CD4-positive, alpha-beta T cell treated with Interleukin-4 for 1 hour (primary cell): Measurements from ENCODE around the gene ENO3.
A peak's percentile ranks its signal among the peaks of the same experiment; 100 is the strongest.

Source experiments
- DNase-seq, 2 donors: peaks; one replicate each; pipeline ENCODE4 v3.0.0-alpha.2; 2020 to 2022

Gene ENO3

DNA sequence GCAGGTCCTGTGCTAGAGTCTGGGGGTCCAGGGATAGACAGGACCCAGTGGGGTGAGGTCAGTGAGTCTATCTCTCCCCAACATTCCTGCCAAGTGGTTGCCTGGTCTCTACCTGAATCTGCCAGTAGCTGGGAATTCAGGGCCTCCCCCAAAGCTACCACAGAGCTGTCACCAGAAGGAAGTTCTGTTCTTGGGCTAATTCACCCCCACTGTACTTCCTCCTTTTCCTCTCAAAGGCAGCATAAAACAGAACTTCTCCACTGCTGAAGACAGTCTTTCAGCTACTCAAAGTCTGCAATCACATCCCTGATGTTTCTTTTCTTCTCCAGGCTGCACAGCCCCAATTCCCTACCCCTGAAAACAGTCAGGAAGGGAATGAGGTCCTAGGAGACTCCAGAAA, 27.8 kb downstream of the ENO3 start:
- no peak for DNase-seq

DNA sequence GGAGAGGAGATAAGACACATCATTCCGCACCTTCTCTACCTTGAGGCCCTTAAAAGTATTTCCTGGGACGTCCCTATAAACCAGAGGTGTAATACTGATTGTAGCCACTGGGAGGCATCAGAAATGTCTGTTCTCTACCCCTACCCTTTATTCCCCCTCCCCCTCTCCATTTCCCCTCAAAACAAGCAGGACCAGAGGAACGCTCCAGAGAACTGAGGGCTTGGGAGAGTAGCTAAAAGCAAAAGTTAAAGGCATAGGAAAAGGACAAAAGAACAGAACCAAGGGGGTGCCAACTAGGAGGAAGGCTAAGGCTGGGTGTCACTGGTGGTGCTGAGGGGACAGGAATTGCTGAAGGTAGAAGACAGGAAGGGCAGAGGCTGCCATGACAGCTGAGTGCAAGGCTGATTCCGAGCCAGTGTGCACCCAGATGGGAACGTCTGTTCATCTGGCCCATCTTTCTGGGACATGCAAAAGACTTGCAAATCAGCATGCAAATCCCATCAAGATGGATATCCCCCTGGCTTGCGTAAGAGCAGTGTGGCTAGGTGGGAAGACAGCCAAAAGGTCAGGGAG, 29.8 kb downstream of the ENO3 start:
- DNase-seq: peak; percentile 29 to 78

DNA sequence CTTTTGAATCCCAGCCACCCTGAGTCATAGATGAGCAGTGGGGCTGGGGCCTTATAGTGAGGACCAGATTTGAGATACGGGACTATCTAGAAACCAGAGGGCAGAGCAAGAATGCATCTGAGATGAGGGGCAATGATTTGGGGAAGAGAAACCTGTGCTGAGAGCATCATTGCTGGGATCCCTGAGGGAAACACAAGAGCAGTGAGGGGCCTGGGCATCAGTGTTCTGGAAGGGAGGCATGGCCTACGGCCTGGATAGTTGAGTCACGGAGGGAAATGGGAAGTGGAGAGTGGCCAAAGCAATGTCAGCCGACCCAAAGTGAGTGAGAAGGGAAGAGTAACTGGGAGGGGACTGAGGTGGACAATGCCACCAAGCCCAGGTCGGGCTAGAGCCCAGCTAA, 31.4 kb downstream of the ENO3 start:
- no peak for DNase-seq

DNA sequence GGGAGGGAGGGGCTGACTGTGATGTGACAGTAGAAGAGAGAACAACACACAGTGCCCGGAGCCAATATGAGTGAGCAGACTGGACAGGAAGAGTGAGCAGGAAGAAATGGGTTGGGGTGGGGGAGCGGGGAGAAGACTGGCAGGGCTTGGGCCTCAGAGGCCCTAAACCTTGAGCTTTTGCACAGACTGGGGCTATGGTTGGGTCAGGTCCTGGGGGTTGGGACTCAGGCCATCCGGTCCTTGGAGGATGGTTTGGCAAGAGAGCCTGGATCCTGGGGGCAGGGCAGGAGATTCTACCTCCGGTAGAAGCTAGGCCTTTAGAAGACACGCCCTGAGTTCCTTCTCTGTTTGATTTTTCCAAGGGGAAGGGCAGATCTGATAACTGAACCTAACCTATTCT, 35.5 kb downstream of the ENO3 start:
- DNase-seq: no peak

DNA sequence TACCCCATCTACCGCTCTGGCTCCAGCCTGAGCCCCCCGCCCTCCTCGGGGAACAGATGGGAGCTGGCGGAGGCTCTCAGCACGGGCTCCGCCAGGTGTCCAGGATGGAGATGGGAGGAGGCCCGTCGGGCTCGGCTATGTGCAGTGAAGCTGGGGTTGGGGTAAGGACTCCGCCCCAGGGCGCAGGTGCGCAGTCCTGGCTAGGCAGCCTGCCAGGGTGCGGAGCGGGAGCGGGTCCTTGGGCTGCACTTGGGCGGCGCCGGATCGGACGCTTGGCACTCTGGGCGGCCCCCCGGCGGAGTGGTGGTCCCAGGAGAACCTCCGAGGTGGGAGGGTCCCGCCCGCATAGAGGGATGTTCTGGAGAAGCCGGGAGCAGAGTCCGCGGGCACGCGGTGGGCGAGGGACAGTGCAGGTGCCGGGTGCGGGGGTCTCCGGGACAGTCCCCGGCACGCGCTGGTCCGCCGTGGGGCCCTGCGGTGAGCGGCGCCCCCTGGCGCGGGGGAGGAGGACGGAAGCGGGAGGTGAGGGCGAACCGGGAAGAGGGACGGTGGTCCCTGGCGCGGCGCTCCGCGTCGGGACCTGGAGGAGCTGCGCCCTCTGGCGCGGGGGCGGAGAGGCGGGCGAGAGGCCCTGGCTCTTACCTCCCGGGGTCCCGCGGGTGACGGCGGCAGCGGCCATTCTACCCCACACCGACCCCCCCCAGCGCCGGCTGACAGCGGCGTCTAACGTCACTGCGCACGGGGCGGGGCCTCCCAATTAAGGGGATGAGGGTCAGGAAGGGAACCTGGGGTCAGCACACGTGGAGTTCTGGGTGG, 36.2 kb downstream of the ENO3 start, which contains the start of gene CAMTA2:
TSS of gene CAMTA2 (minus strand) at position 725 of the 816 bp plus-strand sequence. CDS start 1,453 bp downstream, outside the sequence.
- peak; percentile 85 to 87 for DNase-seq

DNA sequence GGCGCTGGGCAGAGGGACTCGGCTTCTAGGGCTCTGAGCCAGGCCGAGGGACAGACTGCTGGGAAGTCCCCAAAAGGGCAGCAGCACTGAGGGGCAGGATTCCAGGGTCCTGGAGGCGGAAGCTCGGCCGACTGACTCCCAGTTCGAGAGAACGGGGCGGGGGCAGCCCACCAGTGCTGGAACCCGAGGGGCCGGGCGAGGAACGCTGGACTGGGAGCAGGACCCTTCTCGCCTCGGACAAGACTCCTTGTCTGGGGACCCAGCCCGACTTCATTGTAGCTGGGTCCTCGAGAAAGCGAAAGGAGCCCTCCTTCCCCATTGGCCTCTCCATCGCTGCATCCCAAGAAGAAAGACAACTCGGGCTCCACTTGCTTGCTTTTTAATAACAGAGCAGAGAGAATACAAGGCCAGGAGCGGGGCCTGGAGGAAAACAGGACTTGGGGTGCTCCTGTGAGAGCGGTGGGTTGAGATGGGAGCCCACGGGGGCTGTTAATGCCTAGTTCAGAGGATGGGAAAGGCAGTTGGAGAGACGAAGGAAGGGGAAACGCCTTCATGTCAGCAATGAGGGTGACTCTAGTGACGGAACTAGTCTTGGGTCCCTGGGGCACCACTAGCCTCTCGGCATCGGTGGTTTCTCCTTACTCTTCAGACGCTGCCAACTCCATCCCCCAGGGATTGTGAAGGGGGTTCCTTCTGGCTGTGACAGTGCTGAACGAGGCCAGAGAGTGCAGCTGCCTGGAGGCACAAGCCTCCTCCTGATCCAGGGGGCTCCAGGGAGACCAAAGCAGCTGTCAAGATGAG, 37.0 kb downstream of the ENO3 start:
- DNase-seq: no peak

DNA sequence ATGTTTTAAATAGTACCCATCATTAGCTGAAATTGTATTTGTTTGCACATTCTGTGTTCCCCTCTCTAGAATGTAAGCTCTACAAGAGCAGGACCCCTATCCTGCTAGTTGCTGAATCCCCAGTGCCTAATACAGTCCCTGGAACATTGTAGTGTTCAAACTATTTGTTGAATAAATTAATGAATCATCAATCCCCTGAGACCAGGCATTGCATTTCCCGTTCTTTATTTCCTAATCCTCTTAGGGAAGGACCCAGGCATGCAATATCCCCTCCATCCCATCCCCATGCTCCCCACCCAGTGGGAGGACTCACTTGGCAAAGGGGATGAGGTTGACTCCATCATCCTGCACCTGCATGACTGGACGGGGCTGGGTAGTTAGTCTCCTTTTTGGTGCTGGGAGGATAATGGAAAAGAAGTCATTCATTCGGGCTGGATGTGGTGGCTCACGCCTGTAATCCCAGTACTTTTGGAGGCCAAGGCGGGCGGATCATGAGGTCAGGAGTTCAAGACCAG, 43.2 kb downstream of the ENO3 start:
- no peak for DNase-seq

DNA sequence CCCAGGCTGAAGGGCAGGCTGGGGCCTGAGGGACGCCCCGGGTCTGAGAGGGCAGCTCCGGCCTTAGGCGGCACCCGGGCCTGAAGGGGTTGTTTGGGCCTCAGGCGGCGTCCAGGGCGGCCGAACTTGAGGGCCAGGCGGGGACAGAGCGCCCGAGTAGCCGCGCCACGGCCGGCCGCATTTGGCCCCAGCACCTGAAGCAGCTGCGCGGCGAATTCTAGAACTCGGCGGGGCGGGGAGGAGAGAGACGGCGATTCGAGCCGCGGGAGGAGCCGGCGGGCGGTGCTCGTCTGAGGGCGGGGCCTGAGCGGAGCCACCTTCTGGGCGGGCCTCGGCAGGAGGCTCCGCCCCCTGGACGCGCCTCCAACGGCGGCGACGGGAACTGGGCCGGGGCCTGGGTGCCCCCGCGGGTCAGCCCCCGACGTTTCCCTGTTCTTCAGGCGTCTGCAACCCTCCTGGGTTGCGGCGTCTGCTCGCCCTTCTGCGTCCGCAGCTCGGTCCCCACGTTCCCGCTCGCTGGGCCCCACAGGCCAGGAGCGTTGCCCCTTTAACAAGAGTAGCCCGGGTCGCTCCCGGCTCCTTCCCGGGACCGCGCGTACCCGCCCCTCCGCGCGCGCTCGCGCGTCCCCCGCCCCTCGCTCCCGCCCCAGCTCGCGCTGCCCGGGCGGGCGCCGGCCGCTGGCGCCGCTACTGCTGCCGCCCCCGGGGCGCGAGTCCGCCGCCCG, 46.5 kb downstream of the ENO3 start, which contains the start of the genes INCA1 and KIF1C:
TSS of gene INCA1 (minus strand) at position 221 of the 725 bp plus-strand sequence. CDS start 3,085 bp downstream, outside the sequence.
TSS of gene KIF1C (plus strand) at position 649 of the 725 bp plus-strand sequence. CDS start 2,297 bp downstream, outside the sequence.
- peak; percentile 90 to 91 for DNase-seq

DNA sequence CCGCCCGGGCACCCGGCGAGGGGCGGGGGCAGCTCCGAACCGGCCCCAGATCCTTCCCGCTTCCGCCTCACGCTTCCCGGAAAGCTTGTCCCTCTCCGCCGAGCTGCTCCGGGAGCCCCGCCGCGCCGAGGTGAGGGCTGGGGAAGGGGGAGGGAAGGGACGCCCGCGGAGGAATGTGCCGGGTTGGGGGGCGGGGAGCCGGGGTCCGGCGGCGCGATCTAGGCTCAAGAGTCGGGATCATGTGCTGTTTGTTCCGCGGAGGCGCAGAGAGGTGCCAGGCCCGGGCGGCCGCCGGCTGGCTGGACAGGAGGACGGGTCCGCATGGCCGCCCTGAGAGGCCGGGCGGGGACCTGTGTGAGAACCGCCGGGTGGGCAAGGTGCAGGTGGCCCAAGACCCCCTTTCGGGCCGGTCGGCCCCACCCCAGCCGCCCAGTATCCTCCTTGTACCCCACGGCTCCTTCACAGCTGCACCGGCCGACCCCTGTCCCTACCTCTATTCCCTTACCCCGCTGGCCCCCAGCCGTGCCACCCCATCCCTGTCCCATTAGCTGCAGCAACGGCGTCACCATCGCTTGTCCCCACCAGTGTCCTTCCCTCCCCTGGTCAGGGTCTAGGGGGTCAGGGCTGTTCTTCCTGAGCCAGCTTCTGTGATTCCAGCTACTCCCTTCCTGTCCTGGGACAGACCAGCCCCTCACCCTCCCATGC, 47.3 kb downstream of the ENO3 start:
- DNase-seq: no peak

DNA sequence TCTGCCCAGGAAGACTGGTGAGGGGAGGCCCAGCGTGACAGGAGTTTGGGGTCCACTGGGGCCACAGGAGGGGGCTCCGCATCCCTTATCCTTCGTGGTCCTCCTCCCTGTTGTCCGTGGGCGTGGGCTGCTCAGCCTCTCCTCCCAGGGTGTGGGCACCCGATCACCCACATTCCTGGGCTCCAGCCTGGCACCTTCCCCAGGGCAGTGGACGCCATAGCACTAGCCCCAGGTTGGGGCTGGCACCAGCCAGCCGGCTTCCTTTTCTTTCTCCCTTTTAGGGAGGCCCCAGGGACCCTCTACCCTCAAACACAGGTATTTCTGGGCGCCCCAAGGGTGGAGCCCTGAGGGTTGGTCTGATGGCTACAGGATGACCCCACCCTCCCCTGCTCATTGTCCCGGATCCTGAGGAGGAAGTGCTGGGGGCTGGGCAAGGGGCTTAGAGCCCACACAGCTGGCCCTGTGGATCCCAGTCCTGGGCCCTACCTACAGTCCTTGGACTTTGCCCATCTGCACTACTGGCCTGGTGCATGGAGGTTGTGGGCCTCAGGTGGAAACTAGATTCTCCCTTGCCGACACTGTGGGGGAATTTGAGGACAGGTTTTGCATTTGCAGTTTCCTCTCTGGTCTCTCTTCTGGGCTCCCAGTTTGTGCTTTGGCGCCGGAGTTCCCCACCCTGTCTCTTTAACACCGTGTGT, 48.0 kb downstream of the ENO3 start:
- DNase-seq: no peak

DNA sequence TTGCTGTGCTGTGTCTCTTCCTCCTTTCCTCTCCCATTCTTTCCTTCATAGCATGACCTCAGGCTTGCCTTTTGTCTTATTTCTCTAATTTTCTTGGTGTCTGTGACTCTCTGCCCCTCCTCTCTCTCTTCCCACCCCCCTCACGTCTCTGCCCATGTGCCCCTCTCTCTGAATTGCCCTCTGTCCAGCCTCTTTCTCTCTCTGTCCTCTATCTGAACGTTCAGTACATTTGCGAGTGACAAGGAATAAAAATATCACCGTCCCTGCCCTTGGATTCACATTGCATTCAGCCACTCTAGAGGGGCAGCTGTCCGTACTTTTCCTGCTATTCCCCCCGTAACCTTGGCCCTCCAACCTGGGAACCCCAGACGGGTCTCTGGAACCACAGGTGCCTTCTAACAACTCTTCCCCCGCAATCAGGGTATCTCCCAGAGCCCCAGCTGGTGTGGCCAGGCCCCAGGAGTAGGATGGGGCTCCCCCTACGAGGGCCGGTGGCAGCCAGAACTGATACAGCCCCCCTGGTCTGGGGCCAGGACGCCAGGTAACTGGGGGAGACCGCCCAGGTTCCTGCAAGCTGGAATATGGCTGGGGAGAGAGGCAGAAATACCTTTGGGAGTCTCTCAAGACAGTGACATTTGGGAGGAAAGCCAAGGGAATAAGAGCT, 48.6 kb downstream of the ENO3 start:
- DNase-seq: no peak

DNA sequence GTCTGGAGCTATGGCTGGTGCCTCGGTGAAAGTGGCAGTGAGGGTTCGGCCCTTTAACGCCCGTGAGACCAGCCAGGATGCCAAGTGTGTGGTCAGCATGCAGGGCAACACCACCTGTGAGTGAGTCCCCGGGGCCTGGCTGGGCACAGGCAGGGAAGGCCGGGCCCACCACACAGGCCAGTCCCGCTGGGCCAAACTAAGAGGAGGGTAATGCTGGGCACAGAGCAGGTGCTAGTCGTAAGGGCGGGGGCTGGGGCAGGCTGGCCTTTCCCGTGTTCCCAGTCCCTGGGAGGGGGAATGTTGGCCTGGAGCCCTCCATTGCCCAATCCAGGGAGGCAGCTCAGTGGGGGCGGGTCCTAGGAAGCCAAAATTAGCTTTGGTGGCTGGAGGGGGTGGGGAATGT, 49.3 kb downstream of the ENO3 start:
- DNase-seq: no peak

DNA sequence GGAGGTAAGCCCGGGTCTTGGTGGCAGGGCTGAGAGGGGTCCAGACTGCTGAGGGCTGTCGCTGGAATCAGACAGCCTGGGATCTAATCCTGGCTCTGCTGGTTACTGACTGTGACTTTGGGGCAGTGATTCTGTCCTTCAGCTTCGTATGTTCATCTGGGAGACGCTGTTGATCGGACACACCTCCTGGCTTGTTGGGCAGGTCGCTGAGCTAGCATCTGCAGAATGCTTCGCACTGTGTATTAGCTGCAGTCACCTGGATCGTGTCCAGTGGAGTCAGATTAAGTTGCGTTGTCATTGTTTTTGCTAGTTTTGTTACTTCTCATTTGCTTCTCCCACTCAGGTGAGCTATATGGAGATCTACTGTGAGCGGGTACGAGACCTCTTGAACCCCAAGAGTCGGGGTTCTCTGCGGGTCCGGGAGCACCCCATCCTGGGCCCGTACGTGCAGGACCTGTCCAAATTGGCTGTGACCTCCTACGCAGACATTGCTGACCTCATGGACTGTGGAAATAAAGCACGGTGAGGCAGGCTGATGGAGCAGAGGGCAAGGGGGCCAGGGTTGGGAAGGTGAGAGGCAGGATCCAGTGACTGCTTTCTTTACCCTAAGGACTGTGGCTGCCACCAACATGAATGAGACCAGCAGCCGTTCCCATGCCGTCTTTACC, 51.3 kb downstream of the ENO3 start:
- DNase-seq: no peak

DNA sequence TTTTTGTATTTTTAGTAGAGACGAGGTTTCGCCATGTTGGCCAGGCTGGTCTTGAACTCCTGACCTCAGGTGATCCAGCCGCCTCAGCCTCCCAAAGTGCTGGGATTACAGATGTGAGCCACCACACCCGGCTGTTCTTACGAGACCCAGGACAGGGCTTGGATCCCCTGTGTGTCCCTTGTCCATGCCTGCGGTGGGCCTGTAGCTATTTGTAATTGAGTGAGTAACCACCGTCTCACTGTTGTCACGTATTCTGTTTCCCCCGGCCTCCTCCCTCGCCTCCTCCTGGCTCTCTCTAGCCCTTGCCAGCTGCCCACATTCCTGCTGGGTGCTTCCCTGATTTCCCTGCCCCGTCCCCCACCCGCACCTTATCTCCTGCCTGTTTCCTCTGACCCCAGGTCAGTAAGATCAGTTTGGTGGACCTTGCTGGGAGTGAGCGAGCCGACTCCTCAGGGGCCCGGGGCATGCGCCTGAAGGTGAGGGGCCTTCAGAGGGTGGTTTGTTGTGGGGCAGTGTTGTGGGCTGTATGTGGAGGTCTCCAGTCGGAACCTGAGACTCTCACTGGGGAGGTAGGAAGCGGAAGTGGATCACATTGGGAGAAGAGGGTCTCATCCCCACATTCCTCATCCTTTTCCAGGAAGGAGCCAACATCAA, 52.4 kb downstream of the ENO3 start:
- DNase-seq: no peak
